HG03432 (cell line): ENCODE data around the gene MPC2.
"Not testable (repeated sequence)": the region's sequence is repeated elsewhere in the genome, so short reads cannot be mapped to it uniquely, and the experiment has no call there.

Experiments
- ATAC-seq: cut with Tn5 transposase; IDR thresholded peaks from one replicate; pipeline ENCODE4 v1.9.1; 2021; ENCODE audit warnings: mild to moderate bottlenecking, moderate library complexity; ENCODE audit not compliant: unreplicated experiment

MPC2 gene

DNA sequence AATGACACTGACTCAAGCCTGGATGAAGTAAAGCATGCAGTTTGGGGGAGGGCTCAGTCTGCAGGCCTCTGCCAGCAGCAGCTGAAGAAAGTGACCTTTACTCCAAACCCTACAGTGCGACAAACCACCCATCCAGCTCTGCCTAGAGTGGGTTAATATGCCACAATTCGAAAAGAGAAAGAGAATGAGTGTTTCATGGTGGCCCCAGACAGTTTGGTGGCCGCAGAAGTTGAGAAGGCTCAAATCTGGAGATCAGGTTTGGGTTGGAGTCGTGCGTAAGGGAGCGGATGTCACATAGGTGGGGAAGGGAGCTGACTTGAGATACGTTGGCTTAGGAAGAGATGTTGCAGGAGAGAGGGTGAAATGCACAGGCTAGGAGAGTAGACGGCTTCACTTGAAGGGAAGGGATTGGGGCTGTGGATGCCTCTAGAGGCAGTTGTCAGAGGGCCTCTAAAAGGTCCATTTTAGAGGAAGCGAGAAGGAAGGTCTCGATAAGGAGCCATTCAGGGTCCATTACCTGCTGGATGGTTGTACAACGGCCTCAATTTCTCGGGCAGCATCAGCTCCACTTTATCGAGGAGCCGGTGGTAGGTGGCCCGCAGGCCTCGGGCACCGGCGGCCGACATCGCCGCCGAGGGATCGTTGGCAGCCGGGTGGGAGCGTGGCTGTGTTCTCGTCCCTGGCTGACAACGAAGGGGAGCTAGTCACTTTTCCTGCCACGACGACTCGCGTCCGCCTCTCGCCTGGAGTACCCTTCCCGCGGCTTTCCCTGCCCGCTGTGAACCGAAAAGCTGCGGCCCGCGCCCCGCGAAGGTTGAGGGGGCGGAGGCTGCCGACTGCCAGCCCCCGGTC is 1.4 kb downstream of the MPC2 start:
- ATAC-seq = peak; percentile 8

DNA sequence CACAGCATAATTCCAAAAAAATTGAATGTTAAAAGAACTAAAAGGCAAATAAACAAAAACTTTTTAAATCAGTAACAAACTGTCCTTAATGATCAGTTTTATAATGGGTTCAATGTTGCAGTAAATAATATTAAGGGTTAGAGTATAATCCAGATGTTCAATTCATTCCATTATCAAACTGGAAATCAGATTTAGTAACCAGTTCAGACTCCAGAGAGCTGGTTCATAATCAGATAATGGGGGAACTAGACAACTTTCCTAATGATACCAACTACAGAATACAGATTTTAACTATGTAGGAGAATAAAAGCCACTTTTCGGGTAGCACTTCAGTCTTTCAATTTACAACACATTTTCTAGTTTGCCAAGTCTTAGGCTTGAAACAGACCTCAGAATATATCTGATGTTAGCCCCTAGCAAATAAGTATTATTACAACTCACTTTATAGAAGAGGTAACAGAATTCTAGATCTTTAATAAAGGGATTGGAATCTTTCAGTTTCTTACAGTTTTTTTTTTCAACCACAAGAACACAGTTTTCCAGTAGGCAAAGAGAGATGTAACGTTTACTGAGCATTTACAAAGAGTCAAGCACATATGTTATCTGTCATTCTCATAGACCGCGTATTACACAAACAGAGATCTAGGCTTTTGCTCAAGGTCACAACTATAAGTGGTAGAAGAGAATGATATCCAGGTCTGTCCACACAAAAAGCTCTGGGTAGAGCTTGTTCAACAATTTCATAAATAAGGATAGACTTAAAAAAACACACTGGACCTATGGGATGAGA is 2.3 kb downstream of the MPC2 start:
- no peak for ATAC-seq

DNA sequence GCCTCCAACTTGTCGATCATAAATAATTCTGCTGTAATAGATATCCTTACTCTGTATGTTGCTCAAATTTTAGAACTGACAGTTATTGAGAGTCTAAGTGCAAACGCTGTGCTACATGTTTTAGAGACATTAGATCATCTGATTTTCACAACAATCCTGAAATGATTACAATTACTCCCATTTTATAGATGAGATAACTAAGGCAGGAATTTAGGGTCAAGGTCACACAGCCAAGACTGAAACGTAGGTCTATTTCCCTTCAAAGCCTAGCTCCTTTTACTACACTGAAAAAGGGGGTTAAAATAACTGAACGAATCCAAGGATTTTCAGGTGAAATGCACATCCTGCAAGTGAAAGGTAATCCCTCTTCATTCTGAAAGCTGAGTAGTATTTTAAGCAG is 3.1 kb downstream of the MPC2 start:
- no peak for ATAC-seq

DNA sequence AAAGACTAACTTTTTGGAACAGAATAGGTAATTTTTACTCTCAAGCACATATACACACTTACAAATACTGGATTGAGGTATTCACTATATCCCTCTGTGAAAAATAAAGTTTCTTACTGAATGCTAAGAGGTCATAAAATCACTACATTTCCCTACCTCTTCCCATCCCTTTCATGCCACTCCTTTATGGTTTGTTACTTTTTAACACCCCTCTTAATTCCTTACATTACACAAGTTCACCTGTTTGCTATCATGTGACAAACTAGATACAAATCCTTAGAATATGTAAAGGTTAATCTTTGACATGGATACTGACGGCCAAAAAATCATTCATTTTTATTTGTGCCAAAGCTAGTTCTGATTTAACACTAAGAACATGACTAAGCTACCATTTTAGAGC is 7.1 kb downstream of the MPC2 start:
- no peak for ATAC-seq

DNA sequence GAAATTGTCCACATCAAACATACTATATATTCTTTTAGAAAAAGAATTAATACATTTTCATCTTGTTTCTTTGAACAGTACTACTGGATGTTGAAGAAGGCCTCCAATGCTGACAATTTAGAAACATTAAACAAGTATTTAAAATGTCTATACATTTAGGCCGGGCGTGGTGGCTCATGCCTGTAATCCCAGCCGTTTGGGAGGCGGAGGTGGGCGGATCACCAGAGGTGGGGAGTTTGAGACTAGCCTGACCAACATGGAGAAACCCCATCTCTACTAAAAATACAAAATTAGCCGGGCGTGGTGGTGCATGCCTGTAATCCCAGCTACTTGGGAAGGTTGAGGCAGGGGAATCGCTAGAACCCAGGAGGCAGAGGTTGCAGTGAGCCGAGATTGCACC is 8.0 kb downstream of the MPC2 start:
- not testable (repeated sequence) for ATAC-seq

DNA sequence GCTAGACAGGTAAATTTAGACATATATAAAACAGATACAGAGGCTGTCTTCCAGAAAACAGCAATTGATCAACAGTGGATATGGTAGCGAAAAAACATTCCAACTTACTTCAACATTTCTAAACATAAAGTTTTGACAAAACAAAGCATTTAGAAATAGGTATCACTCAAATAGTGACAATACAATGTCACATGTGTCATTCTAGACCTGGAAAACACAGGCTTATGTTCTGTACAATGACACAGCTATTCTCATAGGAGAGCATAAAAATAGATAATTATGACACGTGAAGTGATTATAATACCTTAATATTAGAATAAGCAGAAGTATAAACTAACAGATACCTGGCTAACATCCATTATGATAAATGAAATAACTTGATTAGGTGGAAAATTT is 8.4 kb downstream of the MPC2 start:
- ATAC-seq = no peak

DNA sequence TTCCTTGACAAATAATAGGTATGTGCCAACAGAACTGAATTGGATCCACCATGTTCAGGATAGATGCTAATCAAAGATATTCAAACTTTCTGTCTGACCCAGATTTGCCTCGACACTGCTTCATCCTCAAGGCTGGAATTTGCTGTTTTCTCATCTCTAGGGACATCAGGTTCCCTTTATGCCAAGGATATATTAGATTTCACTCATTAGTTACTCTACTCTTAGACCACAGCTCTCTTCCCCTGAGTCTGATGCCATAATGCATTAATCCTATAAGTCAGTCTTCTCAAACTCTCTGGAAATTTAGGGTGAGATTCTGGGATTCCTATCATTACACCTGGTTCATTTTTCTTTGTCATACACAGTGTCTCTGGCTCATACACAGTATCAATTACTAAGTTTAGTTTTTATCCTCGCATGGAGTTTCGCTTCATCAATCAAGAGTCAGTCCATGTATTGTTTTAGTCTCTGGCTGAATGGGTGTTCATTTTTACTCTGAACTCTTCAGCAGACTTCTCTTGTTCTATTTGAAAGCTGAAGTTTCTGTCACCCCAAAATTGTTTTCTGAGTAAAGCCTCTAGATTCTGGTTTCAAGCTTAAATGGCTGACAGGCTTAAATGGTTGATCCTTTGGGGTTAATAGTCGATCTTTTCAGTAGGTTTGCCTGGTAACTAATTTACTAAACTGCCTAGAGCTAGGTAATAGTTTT is 9.7 kb downstream of the MPC2 start:
- no peak for ATAC-seq

DNA sequence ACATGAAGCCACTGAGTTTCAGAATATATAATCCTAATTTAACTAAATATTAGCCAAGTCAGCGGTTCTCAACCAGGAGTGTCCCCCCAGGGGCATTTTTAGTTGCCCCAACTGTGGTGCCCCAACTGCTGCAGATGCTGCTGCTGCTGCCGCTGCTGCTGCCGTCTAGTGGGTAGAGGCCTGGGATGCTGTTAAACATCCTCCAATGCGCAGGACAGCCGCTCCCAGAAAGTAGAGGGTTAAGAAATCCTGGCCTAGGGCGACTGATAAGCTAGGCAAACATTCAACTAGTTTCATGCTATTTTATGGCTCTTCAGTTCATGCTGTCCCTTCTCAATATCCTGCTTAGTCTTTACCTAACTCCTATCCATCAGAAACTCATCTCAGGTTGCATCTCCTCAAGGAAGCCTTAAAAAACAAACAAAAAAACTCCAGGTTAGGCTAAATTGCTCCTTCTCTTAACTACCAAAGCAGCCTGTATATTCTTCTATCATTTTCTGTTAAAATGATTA is 10.3 kb downstream of the MPC2 start:
- ATAC-seq = no peak

DNA sequence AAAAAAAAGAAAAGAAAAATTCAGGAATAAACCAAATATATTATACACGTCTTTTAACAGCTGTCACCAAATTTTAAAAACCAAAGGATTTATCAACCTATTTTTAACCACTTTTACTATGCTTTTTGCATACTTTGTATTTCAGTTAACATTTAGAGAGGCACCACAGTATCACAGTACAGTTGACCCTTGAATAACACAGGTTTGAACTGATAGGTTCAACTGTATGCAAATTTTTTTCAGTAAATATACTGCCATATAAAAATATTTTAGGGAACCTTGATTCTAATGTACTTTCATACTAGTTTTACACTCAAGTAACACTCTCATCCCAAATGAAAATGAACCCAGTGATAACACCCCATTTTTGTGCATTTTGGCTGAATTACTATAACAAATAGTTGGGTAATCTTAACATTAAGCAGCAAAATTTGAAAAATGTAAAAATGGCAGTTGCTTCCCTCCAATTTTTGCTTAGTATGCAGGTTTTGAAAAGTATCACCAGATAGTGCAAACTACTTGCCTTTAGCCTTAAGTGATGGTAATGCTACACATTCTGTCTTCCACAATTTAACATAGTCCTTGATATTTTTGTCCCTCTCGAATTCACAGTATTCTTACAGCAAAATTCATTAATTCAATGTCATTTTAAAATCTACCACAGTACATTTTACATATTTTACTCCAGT is 12.2 kb downstream of the MPC2 start:
- ATAC-seq = no peak

DNA sequence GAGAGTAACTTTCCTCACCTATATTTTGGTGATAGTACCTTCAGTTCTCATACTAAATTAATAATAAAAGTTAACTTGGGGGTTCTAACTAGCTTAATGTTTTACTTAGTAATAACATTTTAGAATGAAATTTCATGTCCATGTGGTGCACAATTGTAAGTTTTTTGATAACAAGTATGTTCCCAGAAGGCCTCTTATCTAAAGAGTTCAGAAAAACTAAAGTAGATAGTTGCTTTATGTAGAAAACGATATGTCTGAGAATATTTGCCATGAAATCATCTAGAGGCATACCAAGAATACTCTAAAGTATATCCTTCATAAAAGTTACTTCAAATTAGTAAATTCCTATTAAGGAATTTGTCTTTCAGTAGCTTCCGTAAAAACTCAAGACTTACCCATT is 12.8 kb downstream of the MPC2 start:
- no peak for ATAC-seq

DNA sequence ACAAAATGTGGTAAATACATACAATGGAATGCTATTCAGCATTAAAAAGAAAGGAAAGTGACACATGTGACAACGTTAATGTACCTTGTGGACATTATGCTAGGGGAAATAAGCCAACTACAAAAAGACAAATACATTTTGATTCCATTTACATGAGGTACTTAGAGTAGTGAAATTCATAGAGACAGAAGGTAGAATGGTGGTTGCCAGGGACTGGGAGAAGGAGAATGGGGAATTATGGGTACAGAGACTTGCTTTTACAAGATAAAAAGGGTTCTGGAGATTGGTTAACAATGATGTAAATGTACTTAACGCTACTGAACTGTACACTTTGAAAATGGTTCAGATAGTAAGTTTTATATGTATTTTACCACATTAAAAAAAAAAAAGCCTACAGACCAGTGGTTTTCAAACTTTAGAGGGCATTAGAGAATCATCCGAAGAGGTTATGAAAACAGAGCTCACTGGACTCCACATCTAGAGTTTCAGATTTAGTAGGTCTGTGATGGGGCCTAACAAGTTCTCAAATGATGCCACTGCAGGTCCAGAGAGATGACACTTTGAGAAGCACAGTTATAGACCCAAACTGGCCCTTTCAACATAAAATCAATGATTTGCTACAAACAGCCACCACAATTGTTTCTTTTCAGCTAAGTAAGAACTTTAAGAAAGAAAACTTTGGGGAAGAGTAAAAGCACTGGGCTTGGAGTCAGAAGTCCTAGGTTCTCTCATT is 13.4 kb downstream of the MPC2 start:
- no peak for ATAC-seq

DNA sequence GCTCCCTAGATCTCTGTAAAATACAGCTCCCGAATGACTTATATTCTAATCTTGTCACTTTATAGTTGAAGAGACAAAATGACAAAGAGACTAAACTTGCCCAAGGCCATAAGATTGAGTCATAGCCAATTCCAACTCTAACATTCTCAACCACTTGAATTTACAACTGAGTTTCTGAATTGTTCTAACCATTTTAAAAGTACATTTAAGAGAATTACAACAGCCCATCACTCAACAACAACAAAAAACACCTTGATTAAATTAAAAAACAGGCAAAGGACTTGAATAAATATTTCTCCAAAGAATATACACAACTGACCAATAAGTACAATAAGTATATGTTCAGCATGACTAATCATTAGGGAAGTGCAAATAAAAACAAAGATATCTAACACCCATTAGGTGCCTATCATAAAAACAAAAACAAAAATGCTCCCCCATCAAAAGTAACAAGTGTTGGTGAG is 14.2 kb downstream of the MPC2 start:
- ATAC-seq = no peak

DNA sequence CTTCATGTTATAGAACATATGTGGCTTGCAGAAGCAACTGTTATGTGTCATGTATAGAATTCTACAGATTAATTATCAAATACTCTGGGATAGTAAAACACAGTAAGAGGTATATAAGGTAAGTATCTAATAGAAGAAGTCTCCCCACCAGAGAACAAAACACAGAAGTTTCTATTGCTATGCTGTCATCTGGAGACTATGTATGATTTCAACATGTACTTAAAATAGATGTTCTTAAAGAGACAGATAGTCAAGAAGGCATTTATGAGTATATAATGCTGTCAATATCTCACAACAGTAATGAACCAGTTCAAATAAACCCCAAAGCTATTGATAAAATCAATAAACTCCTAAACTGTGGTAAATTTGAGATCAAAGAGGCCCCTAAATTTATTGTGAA is 14.8 kb downstream of the MPC2 start:
- no peak for ATAC-seq

DNA sequence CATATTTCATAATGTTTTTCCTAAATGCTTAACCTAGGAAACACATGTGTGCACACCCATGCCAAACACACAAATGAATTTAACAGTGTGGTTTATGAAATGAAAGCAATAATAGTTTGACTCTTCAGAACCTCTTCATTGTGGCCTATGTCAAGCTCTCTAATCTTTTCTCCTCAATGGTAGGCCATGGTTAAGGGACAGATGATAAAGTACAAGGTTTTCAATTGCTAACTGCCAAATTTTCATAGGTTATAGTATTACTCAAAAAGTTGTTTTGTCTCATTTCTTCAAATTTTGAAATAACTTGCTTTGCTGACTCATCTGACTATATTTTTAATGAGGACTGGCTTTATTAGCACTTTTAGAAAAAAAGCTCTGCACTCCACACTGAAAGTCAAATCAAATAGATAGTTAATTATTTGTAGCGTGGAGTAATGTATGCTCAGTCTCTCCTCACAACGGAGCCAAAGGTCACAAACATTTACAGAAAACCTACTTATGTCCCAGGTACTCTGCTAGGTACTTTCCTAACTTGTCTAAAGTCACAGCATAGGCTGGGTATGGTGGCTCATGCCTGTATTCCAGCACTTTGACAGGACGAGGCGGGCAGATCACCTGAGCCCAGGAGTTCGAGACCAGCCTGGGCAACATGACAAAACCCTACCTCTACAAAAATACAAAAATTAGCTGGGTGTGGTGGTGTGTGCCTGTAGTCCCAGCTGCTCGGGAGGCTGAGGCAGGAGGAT is 19.9 kb downstream of the MPC2 start:
- ATAC-seq = no peak

DNA sequence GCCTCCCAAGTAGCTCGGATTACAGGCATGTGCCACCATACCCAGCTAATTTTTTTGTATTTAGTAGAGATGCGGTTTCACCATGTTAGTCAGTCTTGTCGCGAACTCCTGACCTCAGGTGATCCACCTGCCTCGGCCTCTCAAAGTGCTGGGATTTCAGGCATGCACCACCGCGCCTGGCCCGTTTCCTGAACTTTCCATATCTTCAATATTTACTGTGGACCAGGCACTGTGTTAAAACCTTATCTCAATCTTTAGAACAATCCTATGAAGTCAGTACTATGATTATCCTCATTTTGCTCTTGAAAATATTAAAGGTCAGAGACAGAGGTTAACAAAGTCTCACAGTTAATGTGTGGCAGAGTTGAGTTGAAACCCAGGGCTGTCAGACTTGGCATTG is 21.3 kb downstream of the MPC2 start:
- no peak for ATAC-seq

DNA sequence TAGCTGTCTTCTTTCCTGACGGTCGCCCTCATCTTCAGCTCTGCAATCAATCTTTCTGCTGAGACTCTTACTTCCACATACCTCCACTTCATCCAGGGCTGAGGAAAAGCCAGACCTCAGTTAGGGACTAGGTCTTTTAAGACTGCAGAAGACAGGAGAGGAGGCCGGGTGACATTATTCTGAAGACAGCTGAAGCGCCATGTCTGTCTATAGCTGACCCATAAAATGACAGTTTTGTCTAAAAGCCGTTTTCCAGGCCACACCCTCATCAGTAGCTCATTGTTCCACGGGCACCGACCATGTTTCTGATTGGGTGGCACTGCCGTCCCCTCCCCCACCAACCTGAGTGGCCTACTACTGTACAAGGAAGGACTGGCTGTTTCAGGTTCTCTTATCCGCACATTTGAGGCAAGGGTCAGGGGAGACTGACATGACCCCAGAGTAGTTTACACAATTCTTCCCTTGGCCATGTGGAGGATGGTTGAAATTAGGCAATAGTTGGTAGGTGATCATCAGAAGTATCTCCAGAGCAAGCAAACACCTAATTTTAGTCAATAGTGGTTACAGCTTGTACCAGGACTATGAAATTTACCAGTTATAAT is 22.9 kb downstream of the MPC2 start, which contains the start of gene ADCY10:
Gene ADCY10 (minus strand): TSS at position 240 of the 602 bp plus-strand sequence. CDS start 8,994 bp downstream, outside the sequence.
- no peak for ATAC-seq

DNA sequence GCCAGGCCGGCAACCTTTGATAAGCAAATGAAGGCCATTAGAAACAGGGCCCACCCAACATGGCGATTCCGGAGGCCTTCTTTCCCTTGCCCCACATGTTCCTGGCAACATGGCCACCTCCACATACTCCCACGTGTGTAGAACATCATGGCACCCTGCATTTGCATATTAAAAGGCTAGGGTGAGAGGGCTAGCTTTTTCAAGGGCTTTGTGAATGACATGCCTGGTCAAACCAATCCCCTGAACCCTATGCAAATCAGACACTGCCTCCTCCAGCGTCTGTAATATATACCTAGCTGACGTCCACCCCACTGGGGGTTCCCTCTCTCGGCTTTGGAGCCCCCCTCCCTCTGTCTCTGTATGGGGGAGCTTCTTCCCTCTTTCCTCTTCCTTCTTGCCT is 24.6 kb downstream of the MPC2 start:
- ATAC-seq = no peak

DNA sequence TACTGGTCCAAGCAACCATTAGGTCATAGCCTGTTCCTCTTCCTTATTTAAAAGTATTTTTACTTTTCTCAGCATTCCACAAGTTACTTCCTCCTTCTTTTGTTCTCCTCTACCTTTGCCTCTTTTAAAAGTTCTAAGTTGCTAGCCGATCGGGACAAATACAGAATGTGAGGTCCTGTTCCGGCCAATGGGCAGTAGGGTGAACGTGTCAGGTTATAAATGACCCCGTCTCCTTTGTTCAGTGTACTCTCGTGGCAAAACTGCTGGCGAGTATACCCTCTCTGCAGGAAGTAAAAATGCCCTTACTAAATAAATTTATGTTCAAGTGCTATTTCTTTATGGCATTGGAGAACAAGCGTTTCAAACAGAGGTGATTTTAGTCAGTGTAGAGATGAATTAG is 25.5 kb downstream of the MPC2 start:
- no peak for ATAC-seq

DNA sequence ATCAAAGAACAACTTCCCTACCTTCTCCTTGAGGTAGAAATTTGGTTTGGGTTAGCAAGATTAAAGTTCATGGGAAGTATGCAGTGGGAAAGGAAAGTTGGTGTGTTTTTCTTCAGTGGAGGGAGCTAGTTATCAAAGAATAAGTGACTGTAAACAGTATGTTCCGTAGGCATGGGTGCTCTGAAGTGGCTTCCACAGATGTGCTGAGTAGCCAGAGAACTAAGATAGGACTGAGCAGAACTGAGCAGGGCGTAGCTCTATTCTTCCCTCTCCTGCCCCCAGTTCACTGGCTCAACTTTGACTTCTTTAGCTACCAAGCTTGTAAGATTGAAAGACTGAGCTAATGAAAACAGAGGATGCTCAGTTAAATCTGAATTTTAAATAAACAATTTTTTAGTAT is 26.3 kb downstream of the MPC2 start:
- ATAC-seq = no peak
